Keratinocyte (primary cell): ENCODE measurements around the gene ZDHHC20. TPM values are rescaled to one million over a fixed set of nuclear protein-coding genes. Genes with fewer than 3 reads are reported as not detected.

Experiments used
- DNase-seq: peaks from one replicate; pipeline ENCODE4 v3.0.0-alpha.2; 2011; ENCODE audit warnings: low read depth, missing footprints, low spot score
- FAIRE-seq: peaks from 2 replicates; lab custom pipeline; 2011; peaks lifted over from hg19 to GRCh38; lab: Jason Lieb, UNC
- H2AFZ ChIP-seq: 2 replicates; pipeline ENCODE4 v1.6.0; 2012; ENCODE audit warnings: low read length, control low read depth, inconsistent platforms; ENCODE audit not compliant: control insufficient read depth
- H3K27ac ChIP-seq: 2 replicates; pipeline ENCODE4 v1.5.1; 2011; ENCODE audit warnings: low read length; ENCODE audit not compliant: control insufficient read depth, insufficient read depth
- H3K27me3 ChIP-seq: 3 replicates; pipeline ENCODE4 v1.6.0; 2011; ENCODE audit warnings: low read length; ENCODE audit not compliant: control insufficient read depth, insufficient read depth; ENCODE audit errors: extremely low read depth
- H3K36me3 ChIP-seq, 2 experiments: 2 replicates in 1 of 2; 3 replicates in 1 of 2; pipeline ENCODE4 v1.5.1; 2011; ENCODE audit warnings: low read length in 2 of 2, mild to moderate bottlenecking in 1 of 2; ENCODE audit not compliant: control insufficient read depth in 2 of 2, insufficient read depth in 2 of 2; ENCODE audit errors: extremely low read depth in 1 of 2
- H3K4me1 ChIP-seq: 3 replicates; pipeline ENCODE4 v1.5.1; 2011; ENCODE audit warnings: low read length; ENCODE audit not compliant: control insufficient read depth, insufficient read depth; ENCODE audit errors: extremely low read depth
- H3K4me2 ChIP-seq: 3 replicates; pipeline ENCODE4 v1.6.0; 2011; ENCODE audit warnings: low read depth, low read length; ENCODE audit not compliant: control insufficient read depth, insufficient read depth; ENCODE audit errors: extremely low read depth
- H3K4me3 ChIP-seq, 3 experiments: fragments of 200-600 bp in 1 of 3; sonication (generic) in 1 of 3; 2 replicates in 2 of 3; 3 replicates in 1 of 3; pipeline ENCODE4 v1.5.1; 2011 to 2016; ENCODE audit warnings: low read length in 3 of 3, mild to moderate bottlenecking in 3 of 3, control low read depth in 2 of 3, inconsistent platforms in 1 of 3, low read depth in 1 of 3, mixed read lengths in 1 of 3, mixed run types in 1 of 3, moderate library complexity in 1 of 3; ENCODE audit not compliant: control insufficient read depth in 2 of 3, insufficient read depth in 2 of 3; ENCODE audit errors: extremely low read depth in 1 of 3
- H3K79me2 ChIP-seq: 2 replicates; pipeline ENCODE4 v1.6.0; 2012; ENCODE audit warnings: low read length; ENCODE audit not compliant: control insufficient read depth, insufficient read depth
- H3K9ac ChIP-seq: 3 replicates; pipeline ENCODE4 v1.6.0; 2011; ENCODE audit warnings: low read length; ENCODE audit not compliant: control insufficient read depth, insufficient read depth; ENCODE audit errors: extremely low read depth
- H3K9me1 ChIP-seq: 3 replicates; pipeline ENCODE4 v1.6.0; 2011; ENCODE audit warnings: low read length; ENCODE audit not compliant: control insufficient read depth, insufficient read depth; ENCODE audit errors: extremely low read depth
- H3K9me3 ChIP-seq: 2 replicates; pipeline ENCODE4 v1.5.1; 2012; ENCODE audit warnings: low read depth, low read length; ENCODE audit not compliant: control insufficient read depth
- H4K20me1 ChIP-seq: 3 replicates; pipeline ENCODE4 v1.6.0; 2011; ENCODE audit warnings: low read length; ENCODE audit not compliant: control insufficient read depth, insufficient read depth; ENCODE audit errors: extremely low read depth
- CTCF ChIP-seq, 3 experiments: IDR thresholded peaks in 1 of 3; conservative IDR thresholded peaks in 1 of 3; optimal IDR thresholded peaks in 1 of 3; 2 replicates in 2 of 3; 3 replicates in 1 of 3; pipeline versions ENCODE3 to v1.5.1; 2011; ENCODE audit warnings: low read length in 3 of 3, mild to moderate bottlenecking in 3 of 3, moderate library complexity in 2 of 3, control low read depth in 1 of 3, inconsistent platforms in 1 of 3; ENCODE audit not compliant: insufficient read depth in 2 of 3; ENCODE audit errors: extremely low read depth in 1 of 3
- EZH2 ChIP-seq: IDR thresholded peaks from one replicate; pipeline ENCODE4 v1.6.1; 2012; ENCODE audit warnings: inconsistent platforms, mild to moderate bottlenecking, low read length, moderate library complexity
- dilution Hi-C: fragments of 300-500 bp; cut with MboI; formaldehyde crosslinking; loops from one replicate; pipeline ENCODE4 v1.7.0; 2020; ENCODE audit warnings: low sequenced_read_pairs; ENCODE audit not compliant: extremely low pct_ligation_motif_present
- polyA plus RNA-seq, 5 experiments: library from polyadenylated mRNA; depleted of rRNA in 3 of 5; stranded (reverse) in 3 of 5; stranded (forward) in 1 of 5; unstranded in 1 of 5; fragments of >200 nt; gene quantifications; 1 replicate in 1 of 5; 2 replicates in 3 of 5; 3 replicates in 1 of 5; pipeline versions ENCODE4 v1.2.1 to v1.2.3, GENCODE V29; 2011 to 2012; ENCODE audit warnings: missing spikeins in 2 of 5, low read depth in 1 of 5, low replicate concordance in 1 of 5

The ZDHHC20 gene
- polyA plus RNA-seq, 1 donor (not counting 4 experiments of a cell fraction or from before 2014, with no cell fraction given) = 45.8 TPM

DNA sequence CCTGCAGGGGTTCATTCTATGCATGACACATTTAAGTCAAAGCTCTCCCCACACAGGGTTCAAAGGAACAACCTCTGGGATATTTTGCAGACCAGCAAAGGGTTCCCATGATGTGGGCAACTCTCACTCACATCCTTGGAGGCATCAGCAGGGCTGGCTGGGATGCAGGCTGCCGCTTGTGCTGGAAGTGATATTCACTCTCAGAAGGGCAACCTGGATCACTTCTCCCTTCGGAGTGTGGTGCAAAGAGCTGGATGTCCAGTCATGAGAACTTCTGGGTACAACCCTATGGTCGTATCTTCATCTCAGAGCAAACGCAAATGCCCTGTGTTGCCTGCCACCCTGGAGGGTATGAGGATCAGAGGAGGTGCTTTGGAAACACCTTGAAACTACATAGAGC, 98.6 kb downstream of the ZDHHC20 start:
- Histone ChIP-seq H4K20me1 (no peaks in the 10 kb centered on the region), H3K9me1 (no peaks in the 10 kb centered on the region), H3K9me3 (no peaks in the 10 kb centered on the region), H3K9ac (no peak overlapping the region), H3K4me3 (no peak overlapping the region), H3K4me2 (no peak overlapping the region), H3K27ac (no peak overlapping the region), H3K79me2 (no peaks in the 10 kb centered on the region), H3K36me3 (no peaks in the 10 kb centered on the region), H2AFZ (no peak overlapping the region), H3K4me1 (no peaks in the 10 kb centered on the region), H3K27me3 (no peaks in the 10 kb centered on the region)
- dilution Hi-C loops = no loop called here
- no peak for FAIRE-seq
- no peak for DNase-seq
- TF ChIP-seq CTCF (optimal IDR thresholded peaks at IDR 0.05 in 1 of 3, IDR thresholded peaks at IDR 0.05 in 1 of 3, conservative IDR thresholded peaks at IDR 0.05 in 1 of 3; ENCODE audit: extremely low read depth in 1 of 3, insufficient read depth in 2 of 3, low read length in 3 of 3) (no peak), EZH2 (no peak)

GRCh38 chr13:21359855-21360254, 99.2 kb downstream of the ZDHHC20 start:
- H3K9me3 ChIP-seq = no peaks in the 10 kb centered on the region
- no peaks in the 10 kb centered on the region for H3K36me3 ChIP-seq
- H3K4me2 ChIP-seq = no peak overlapping the region
- H3K4me1 ChIP-seq = no peaks in the 10 kb centered on the region
- no peak for TF ChIP-seq CTCF (optimal IDR thresholded peaks at IDR 0.05 in 1 of 3, IDR thresholded peaks at IDR 0.05 in 1 of 3, conservative IDR thresholded peaks at IDR 0.05 in 1 of 3; ENCODE audit: extremely low read depth in 1 of 3, insufficient read depth in 2 of 3, low read length in 3 of 3)
- TF ChIP-seq EZH2 = no peak
- no peaks in the 10 kb centered on the region for H3K27me3 ChIP-seq
- no peaks in the 10 kb centered on the region for H4K20me1 ChIP-seq
- no peak overlapping the region for H3K27ac ChIP-seq
- H2AFZ ChIP-seq = no peak overlapping the region
- no peak for DNase-seq
- dilution Hi-C loops = no loop called here
- H3K79me2 ChIP-seq = no peaks in the 10 kb centered on the region
- H3K9ac ChIP-seq = no peak overlapping the region
- no peak for FAIRE-seq
- H3K9me1 ChIP-seq = no peaks in the 10 kb centered on the region
- no peak overlapping the region for H3K4me3 ChIP-seq
